BJ (cell line): ENCODE results near the gene TNXB. TPM values are rescaled to one million over a fixed set of nuclear protein-coding genes. Genes with fewer than 3 reads are reported as not detected.

Experiments
- CTCF ChIA-PET: fragments of 350-600 bp; formaldehyde crosslinking; extraction: SDS; loops from one replicate; lab custom pipeline; 2021; ENCODE audit warnings: antibody characterized with exemption, inconsistent platforms; lab: Yijun Ruan, JAX
- POLR2A ChIA-PET: fragments of 300-600 bp; sonication (Branson Sonifier 250); formaldehyde crosslinking; extraction: SDS; loops from one replicate; lab custom pipeline; 2021; ENCODE audit warnings: antibody characterized with exemption; lab: Charles Lee
- DNase-seq: peaks from one replicate; pipeline ENCODE4 v3.0.0-alpha.2; 2011; ENCODE audit warnings: low read depth
- H3K27me3 ChIP-seq: 2 replicates; pipeline ENCODE4 v1.6.0; 2011; ENCODE audit warnings: low read length; ENCODE audit not compliant: control insufficient read depth, insufficient read depth
- H3K36me3 ChIP-seq: 2 replicates; pipeline ENCODE4 v1.5.1; 2011; ENCODE audit warnings: low read length; ENCODE audit not compliant: control insufficient read depth, insufficient read depth
- H3K4me3 ChIP-seq: 2 replicates; pipeline ENCODE4 v1.5.1; 2011; ENCODE audit warnings: low read depth, mild to moderate bottlenecking, control low read depth, low read length
- CTCF ChIP-seq: IDR thresholded peaks from 2 replicates; pipeline ENCODE4 v1.5.1; 2011; ENCODE audit warnings: low read depth, mild to moderate bottlenecking, control low read depth, inconsistent platforms, low read length, moderate library complexity; ENCODE audit not compliant: insufficient read depth
- polyA plus RNA-seq: library from polyadenylated mRNA; depleted of rRNA; stranded (reverse); fragments of >200 nt; gene quantifications from 2 replicates; pipeline ENCODE4 v1.2.3, GENCODE V29; 2011

Gene TNXB
- polyA plus RNA-seq, 1 experiment: 0.60 TPM

GRCh38 chr6:32153564-32154513 is 44.7 kb upstream of the TNXB start, which contains the start of gene PPT2:
PPT2 (plus strand) TSS chr6:32154141; CDS start chr6:32154595, 454 bp downstream.
- CTCF ChIA-PET: interaction anchor here (0.7 to 3.4 kb wide), 6 partner anchors 27 to 179 kb away, joined by 3 to 16 read pairs (median 3); partner anchors contain the start of gene ATF6B
- no peaks in the 10 kb centered on the region for H3K27me3 ChIP-seq
- peak; percentile 43 for TF ChIP-seq CTCF
- DNase-seq: peak; percentile 60
- H3K4me3 ChIP-seq: peak within 1 kb of the TSS; percentile 71
- POLR2A ChIA-PET: interaction anchor here (0.6 kb wide), 2 partner anchors 12 to 1638 kb away, joined by 3 to 7 read pairs; no protein-coding TSS in a partner anchor
- H3K36me3 ChIP-seq: peaks cover 10% of the 10 kb centered on the region

- ChIA-PET POLR2A (interaction anchor here (0.6 kb wide), 1 partner anchor 1637 kb away, joined by 7 read pairs; no protein-coding TSS in a partner anchor), CTCF (interaction anchor here (2.1 to 3.4 kb wide), 2 partner anchors 23 to 35 kb away, joined by 11 to 16 read pairs; partner anchors contain the start of gene FKBPL)
- Histone ChIP-seq H3K4me3 (peak overlapping the region; percentile 71), H3K36me3 (peaks cover 10% of the 10 kb centered on the region), H3K27me3 (no peaks in the 10 kb centered on the region)
- no peak for DNase-seq
- no peak for TF ChIP-seq CTCF
Measured at GRCh38 chr6:32152769-32153563, 43.8 kb upstream of the TNXB start.

DNA sequence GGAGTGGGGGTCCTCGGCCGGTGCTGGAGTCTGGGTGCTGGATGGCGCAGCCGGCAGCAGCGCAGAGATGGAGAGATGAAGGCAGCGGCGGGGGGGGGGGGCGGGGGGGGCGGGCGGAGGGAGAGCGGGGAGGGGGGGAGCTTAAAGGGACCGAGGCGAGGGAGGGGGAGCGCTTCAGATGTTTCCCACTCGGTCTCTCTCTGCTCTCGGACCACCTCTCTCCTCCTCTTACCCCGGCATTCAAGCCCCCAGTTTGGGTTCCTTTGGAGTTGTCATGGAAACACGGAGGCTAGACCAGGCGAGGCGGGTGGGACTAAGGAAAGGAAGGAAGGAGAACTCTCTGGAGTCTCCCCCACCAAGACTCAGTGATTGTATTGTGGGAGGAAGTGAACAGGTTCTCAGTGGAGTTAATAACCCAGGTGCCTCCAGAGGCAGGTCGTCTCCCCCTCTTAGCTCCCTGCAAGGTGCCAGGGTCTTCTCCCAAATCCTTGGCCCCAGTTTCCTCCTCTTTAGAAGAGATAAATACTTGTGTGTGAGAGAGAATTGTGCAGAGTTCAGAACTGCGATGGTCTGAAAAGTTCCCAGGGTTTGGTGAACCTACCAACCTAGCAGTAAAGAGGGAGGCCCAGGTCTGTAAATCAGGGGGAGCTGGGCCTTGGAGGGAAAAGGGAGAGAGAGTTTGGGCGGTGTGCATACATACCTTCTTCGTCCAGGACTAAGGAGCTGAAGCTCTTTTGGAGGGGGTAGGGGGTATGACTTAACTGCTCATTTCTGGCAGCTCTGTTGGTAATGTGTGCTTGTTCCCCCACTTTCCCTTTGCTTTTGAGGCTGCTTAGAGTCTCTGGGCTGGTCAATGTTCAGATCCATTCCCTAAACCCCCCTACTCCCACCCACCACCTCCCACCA is 43.0 kb upstream of the TNXB start, which contains the start of gene PRRT1:
TSS of gene PRRT1 (minus strand) at position 77 of the 906 bp plus-strand sequence. CDS start 112 bp downstream, outside the sequence.
- H3K27me3 ChIP-seq: no peaks in the 10 kb centered on the region
- POLR2A ChIA-PET: interaction anchor here (0.6 kb wide), 2 partner anchors 234 to 1969 kb away, joined by 3 to 7 read pairs; no protein-coding TSS in a partner anchor
- CTCF ChIA-PET: interaction anchor here (2.1 to 3.4 kb wide), 2 partner anchors 22 to 34 kb away, joined by 11 to 16 read pairs; partner anchors contain the start of gene FKBPL
- TF ChIP-seq CTCF: no peak
- H3K4me3 ChIP-seq: peak within 1 kb of the TSS; percentile 71
- DNase-seq: no peak
- peaks cover 8% of the 10 kb centered on the region for H3K36me3 ChIP-seq

DNA sequence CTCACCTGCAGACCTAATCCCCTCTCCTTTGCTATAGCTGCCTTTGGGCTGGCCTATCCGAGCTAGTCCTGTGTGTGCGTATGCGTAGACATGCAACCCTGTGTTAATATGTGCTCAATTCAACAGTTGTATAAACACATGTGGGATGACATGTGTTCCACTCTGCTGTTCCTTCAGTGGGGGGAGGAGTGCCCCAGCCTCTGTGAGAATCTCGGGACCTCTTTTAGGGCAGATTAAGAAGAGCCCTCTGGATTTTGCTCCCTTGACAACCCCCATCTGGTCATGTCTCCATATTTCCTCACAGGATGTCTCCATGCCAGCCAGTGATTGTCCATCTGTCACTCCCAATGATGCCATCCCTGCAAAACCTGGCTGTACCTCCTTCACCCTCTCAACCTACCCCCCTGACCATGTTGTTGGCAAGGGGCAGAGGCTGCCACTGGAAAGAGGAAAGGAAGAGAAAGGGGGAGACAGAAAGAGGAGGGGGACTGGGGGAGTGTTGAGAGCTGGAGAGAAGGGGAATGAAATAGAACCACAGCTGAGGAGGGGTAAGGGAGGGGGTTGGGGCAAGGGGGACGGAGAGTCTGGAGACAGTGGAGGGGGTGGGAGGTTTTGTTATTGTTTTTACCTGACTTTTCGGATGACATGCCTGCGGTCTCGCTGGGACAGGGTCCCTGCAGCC is 42.2 kb upstream of the TNXB start:
- CTCF ChIA-PET: interaction anchor here (2.1 to 3.4 kb wide), 2 partner anchors 22 to 33 kb away, joined by 11 to 16 read pairs; partner anchors contain the start of gene FKBPL
- Histone ChIP-seq H3K36me3 (peaks cover 6% of the 10 kb centered on the region), H3K27me3 (no peaks in the 10 kb centered on the region), H3K4me3 (peak overlapping the region; percentile 56)
- no peak for TF ChIP-seq CTCF
- POLR2A ChIA-PET: no interaction called here
- DNase-seq: no peak
